A375 (cell line): Measurements from ENCODE around the gene MRPL23. TPM values are rescaled to one million over a fixed set of nuclear protein-coding genes. Genes with fewer than 3 reads are reported as not detected.

Experiments
- small RNA-seq: library from RNA; depleted of rRNA; stranded (forward); fragments of <200 nt; gene quantifications from one replicate; pipeline ENCODE3, GENCODE V24; 2014
- total RNA-seq: library from RNA; depleted of rRNA; stranded (reverse); fragments of >200 nt; shearing (Covaris generic); gene quantifications from 2 replicates; pipeline ENCODE4 v1.2.3, GENCODE V29; 2014; rRNA removed

The MRPL23 gene
- 196 and 213 TPM in 2 replicates for total RNA-seq

DNA sequence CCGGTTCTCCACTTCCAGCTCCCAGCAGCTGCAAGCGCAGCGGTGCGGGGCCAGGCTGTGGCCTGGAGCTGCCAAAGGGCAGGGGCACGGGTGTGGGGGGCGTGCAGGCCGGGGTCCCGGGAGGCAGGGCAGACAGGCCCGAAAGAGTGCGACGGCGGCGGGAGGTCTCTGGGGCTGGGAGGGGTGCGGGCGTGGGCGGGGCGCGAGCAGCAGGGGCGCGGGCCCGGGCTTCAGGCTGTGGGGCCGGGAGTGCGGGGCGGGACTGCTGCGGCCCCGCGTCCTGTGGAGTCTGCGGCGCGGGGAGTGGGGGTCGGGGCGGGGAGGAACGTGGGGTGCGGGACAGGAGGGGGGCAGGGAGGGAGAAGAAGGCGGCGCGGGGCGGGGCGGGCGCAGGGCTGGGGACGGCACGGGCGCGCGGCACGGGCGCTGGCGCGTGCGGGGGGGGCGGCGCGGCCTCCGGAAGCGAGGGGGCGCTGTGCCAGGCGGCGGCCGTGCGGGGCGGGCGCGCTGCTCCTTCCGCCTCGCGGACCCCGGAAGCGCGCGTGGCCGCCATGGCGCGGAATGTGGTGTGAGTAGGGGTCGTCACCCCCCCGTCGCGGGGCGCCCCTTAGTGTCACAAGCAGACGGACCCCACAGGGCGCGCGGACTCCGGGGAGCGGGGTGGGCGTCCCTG is at the start of gene MRPL23:
Gene MRPL23 (plus strand): TSS at position 521 of the 673 bp plus-strand sequence. CDS start 31 bp downstream, at position 552.

DNA sequence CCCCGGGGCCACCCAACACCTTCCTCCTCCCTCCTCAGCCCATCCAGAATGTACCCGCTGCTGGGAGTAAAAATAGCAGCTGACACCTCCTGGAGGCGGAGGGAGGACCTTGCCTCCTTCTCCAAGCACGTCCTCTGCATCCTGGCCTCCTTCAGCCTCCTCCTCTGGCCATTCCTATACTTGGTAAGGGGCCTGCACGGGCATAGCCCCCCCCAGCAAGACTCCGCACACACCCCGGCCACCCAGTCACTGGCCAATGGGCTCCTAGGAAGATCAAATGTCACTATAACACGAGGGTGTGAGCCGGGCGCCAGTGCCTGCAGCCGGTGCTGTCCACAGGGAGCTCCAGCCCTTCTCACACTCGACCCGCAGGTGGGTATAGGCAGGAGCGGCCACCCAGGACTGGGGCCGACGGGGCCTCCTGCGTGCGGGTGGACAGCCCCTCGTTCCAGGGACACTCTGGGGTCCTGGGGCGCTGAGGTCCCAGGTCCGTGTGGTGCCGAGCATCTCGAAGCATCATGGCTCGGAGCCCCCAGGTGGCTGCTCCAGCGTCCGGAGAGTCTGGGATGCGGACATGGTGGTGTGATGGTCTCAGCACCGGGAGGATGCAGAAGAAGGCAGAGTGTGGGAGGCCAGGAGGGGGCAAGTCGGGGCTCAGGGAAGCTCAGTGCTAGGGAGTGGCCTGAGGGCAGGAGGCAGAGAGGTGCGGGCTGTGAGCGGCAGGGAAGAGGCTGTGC is 27.6 kb upstream of the MRPL23 start, which contains the start of gene TNNT3:
Gene TNNT3 (plus strand): TSS at position 313 of the 737 bp plus-strand sequence. CDS start 3,172 bp downstream, outside the sequence.

DNA sequence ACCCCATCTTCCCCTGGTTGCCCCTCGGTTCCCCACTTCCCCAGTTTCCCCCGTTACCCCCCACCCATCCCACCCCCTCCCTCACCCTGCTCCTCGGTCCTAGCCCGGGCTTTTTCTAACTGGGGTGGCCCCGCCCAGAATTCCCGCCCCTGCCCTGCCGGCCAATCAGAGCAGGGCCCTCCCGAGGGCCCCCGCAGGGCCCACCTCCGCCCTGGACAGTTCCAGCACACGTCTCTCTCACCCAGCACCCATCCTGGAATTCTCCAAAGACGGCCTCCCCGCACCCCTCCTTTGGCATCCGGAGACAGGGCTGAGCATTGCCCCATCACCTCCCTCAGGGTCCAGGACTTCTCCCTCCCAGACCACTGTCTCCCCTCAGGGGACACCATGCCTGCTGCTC is 50.6 kb downstream of the MRPL23 start, which contains the start of gene H19:
Gene H19 (minus strand): TSS at position 88 of the 400 bp plus-strand sequence.

Small RNA genes within 50 kb of the gene (small RNA-seq; reads per million reads assigned to genes)
- gene RF01972: not detected
- not detected for gene RF01973

Other genes starting within 250 kb of the MRPL23 start
- 1.8 and 2.3 TPM in 2 replicates for gene IFITM10, start 196.7 kb upstream of the MRPL23 start, total RNA-seq
- gene CTSD, start 183.4 kb upstream of the MRPL23 start, total RNA-seq: 139 TPM in 2 replicates
- not detected in 2 replicates for gene SYT8, start 112.3 kb upstream of the MRPL23 start, total RNA-seq
- gene TNNI2, start 108.4 kb upstream of the MRPL23 start, total RNA-seq: not detected in 2 replicates
- gene LSP1, start 94.2 kb upstream of the MRPL23 start, total RNA-seq: 0.13 and 1.8 TPM in 2 replicates
- gene PRR33, start 55.4 kb upstream of the MRPL23 start, total RNA-seq: not detected in 2 replicates
- gene TNNT3, start 27.6 kb upstream of the MRPL23 start, total RNA-seq: not detected in 2 replicates
- gene H19, start 50.5 kb downstream of the MRPL23 start, total RNA-seq: 5.2 and 9.5 TPM in 2 replicates
- not detected in 2 replicates for gene IGF2, start 192.1 kb downstream of the MRPL23 start, total RNA-seq
- gene INS, start 213.9 kb downstream of the MRPL23 start, total RNA-seq: not detected in 2 replicates
- gene TH, start 224.5 kb downstream of the MRPL23 start, total RNA-seq: not detected in 2 replicates